Astrocyte (in vitro differentiated cells and primary cell): ENCODE measurements around the gene TMEM217.

Experiments used
- CTCF ChIP-seq: IDR thresholded peaks from 2 replicates; pipeline ENCODE4 v1.5.1; 2011; ENCODE audit warnings: low read depth, mild to moderate bottlenecking, inconsistent platforms, low read length, moderate library complexity; ENCODE audit not compliant: insufficient read depth
- EZH2 ChIP-seq: IDR thresholded peaks from 2 replicates; pipeline ENCODE4 v1.6.1; 2012; ENCODE audit warnings: mild to moderate bottlenecking, low read length, inconsistent platforms; ENCODE audit not compliant: insufficient read depth

- TF ChIP-seq CTCF: no peak
- no peak for TF ChIP-seq EZH2
These were observed 35.5 kb upstream of the TMEM217 start for GRCh38 chr6:37293426-37293825.
